Stimulated activated CD4-positive, alpha-beta T cell treated with anti-CD3 and anti-CD28 coated beads, Interleukin-2, amount 100 ng/mL, for 4 hours (primary cell): ENCODE data around the gene SNX32.

Experiments
- DNase-seq: peaks from one replicate; pipeline ENCODE4 v3.0.0-alpha.2; 2020; ENCODE audit warnings: low read depth

Gene SNX32

GRCh38 chr11:65857500-65857852 lies 23.7 kb downstream of the SNX32 start:
- peak; percentile 48 for DNase-seq

- peak; percentile 96 for DNase-seq
Observed at GRCh38 chr11:65857853-65858680, 24.3 kb downstream of the SNX32 start, which contains the start of gene CFL1. CFL1 (minus strand) TSS chr11:65858180; CDS start chr11:65858099, 81 bp downstream.

- no peak for DNase-seq
Observed at GRCh38 chr11:65858681-65859087, 24.9 kb downstream of the SNX32 start.

GRCh38 chr11:65859095-65859811 lies 25.5 kb downstream of the SNX32 start:
- DNase-seq = peak; percentile 96

GRCh38 chr11:65859812-65860277 lies 26.1 kb downstream of the SNX32 start:
- no peak for DNase-seq

GRCh38 chr11:65860278-65861164 lies 26.8 kb downstream of the SNX32 start, which contains the start of gene MUS81:
MUS81 (plus strand) TSS chr11:65860433; CDS start chr11:65860754, 321 bp downstream.
- peak; percentile 92 for DNase-seq

GRCh38 chr11:65861165-65861505 lies 27.4 kb downstream of the SNX32 start:
- no peak for DNase-seq

GRCh38 chr11:65861533-65862183 lies 27.9 kb downstream of the SNX32 start:
- no peak for DNase-seq

- no peak for DNase-seq
Observed at GRCh38 chr11:65862191-65862735, 28.5 kb downstream of the SNX32 start.

- no peak for DNase-seq
Observed at GRCh38 chr11:65862941-65863888, 29.5 kb downstream of the SNX32 start.

- DNase-seq = no peak
Observed at GRCh38 chr11:65863889-65864705, 30.3 kb downstream of the SNX32 start.

GRCh38 chr11:65864706-65865471 lies 31.1 kb downstream of the SNX32 start:
- no peak for DNase-seq

GRCh38 chr11:65865550-65866172 lies 31.9 kb downstream of the SNX32 start:
- no peak for DNase-seq

- no peak for DNase-seq
Observed at GRCh38 chr11:65866509-65867283, 32.9 kb downstream of the SNX32 start.

GRCh38 chr11:65867284-65868071 lies 33.7 kb downstream of the SNX32 start:
- no peak for DNase-seq

- DNase-seq = no peak
Observed at GRCh38 chr11:65868076-65868667, 34.4 kb downstream of the SNX32 start.
